WTC11 (cell line): Measurements from ENCODE around the gene TP53I13.

Experiments used
- CREM ChIP-seq: sonication (generic); formaldehyde crosslinking; IDR thresholded peaks from 2 replicates; pipeline ENCODE4 v1.8.1; 2022; ENCODE audit warnings: mild to moderate bottlenecking, missing genetic modification reagents, moderate library complexity
- ELF4 ChIP-seq: sonication (generic); formaldehyde crosslinking; IDR thresholded peaks from 2 replicates; pipeline ENCODE4 v1.8.1; 2022; ENCODE audit warnings: low read depth, mild to moderate bottlenecking, moderate library complexity, missing genetic modification reagents
- ESRRA ChIP-seq: sonication (generic); formaldehyde crosslinking; IDR thresholded peaks from 2 replicates; pipeline ENCODE4 v1.8.1; 2022; ENCODE audit warnings: mild to moderate bottlenecking, missing genetic modification reagents, borderline replicate concordance
- JUN ChIP-seq: sonication (generic); formaldehyde crosslinking; IDR thresholded peaks from 2 replicates; pipeline ENCODE4 v1.8.0; 2023; ENCODE audit warnings: mild to moderate bottlenecking, missing genetic modification reagents
- SP1 ChIP-seq: sonication (generic); formaldehyde crosslinking; conservative IDR thresholded peaks from 2 replicates; pipeline ENCODE4 v1.8.1; 2022; ENCODE audit warnings: missing genetic modification reagents
- TCF7 ChIP-seq: sonication (generic); formaldehyde crosslinking; IDR thresholded peaks from 2 replicates; pipeline ENCODE4 v1.8.0; 2022; ENCODE audit warnings: mild to moderate bottlenecking, low read depth, missing genetic modification reagents, moderate library complexity
- ZNF138 ChIP-seq: sonication (generic); formaldehyde crosslinking; conservative IDR thresholded peaks from 2 replicates; pipeline ENCODE4 v1.8.1; 2022; ENCODE audit warnings: mild to moderate bottlenecking, moderate library complexity, missing genetic modification reagents
- ZNF396 ChIP-seq: fragments of 250-450 bp; sonication (Bioruptor Pico); IDR thresholded peaks from 2 replicates; pipeline ENCODE4 v1.8.0; 2021; ENCODE audit warnings: mild to moderate bottlenecking, moderate library complexity, borderline replicate concordance
- TF ChIP-seq, protein P1 (sequence below): fragments of 200-600 bp; IDR thresholded peaks from 2 replicates; pipeline ENCODE4 v1.8.0; 2022; ENCODE audit warnings: antibody characterized with exemption
- TF ChIP-seq, protein P2 (sequence below): fragments of 250-450 bp; sonication (Bioruptor Pico); IDR thresholded peaks from 2 replicates; pipeline ENCODE4 v2.1.2; 2022; ENCODE audit warnings: mild to moderate bottlenecking, moderate library complexity
- TF ChIP-seq, protein P3 (sequence below): sonication (generic); formaldehyde crosslinking; IDR thresholded peaks from 2 replicates; pipeline ENCODE4 v1.8.0; 2022; ENCODE audit warnings: mild to moderate bottlenecking, missing genetic modification reagents
- TF ChIP-seq, protein P4 (sequence below): sonication (generic); formaldehyde crosslinking; IDR thresholded peaks from 2 replicates; pipeline ENCODE4 v1.8.1; 2023; ENCODE audit warnings: mild to moderate bottlenecking, missing genetic modification reagents, moderate library complexity
- TF ChIP-seq, protein P5 (sequence below): sonication (generic); formaldehyde crosslinking; IDR thresholded peaks from 2 replicates; pipeline ENCODE4 v1.8.0; 2022; ENCODE audit warnings: mild to moderate bottlenecking, missing genetic modification reagents
- TF ChIP-seq, protein P6 (sequence below): sonication (generic); formaldehyde crosslinking; IDR thresholded peaks from 2 replicates; pipeline ENCODE4 v1.8.1; 2022; ENCODE audit warnings: low read depth, missing genetic modification reagents, borderline replicate concordance

DNA sequence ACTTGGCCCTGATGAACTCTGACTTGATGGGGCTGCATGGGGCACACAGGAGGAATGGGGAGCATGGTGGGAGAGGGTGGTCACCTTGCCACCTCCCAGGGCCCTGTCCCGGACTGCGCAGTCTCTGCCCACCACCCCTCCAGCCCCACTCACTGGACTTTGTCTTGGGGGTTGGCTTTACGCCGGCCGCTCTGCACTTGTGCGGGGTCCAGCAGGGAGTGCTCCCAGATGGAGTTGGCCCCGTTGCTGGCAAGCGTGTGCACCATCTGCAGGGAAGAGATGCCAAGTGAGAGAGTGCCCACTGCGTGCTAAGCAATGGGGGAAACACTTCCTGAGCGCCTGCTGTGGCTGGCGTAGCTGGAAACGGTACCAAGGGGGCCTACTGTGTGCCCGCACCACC is 14.3 kb downstream of the TP53I13 start:
- TF ChIP-seq, protein P1, sequence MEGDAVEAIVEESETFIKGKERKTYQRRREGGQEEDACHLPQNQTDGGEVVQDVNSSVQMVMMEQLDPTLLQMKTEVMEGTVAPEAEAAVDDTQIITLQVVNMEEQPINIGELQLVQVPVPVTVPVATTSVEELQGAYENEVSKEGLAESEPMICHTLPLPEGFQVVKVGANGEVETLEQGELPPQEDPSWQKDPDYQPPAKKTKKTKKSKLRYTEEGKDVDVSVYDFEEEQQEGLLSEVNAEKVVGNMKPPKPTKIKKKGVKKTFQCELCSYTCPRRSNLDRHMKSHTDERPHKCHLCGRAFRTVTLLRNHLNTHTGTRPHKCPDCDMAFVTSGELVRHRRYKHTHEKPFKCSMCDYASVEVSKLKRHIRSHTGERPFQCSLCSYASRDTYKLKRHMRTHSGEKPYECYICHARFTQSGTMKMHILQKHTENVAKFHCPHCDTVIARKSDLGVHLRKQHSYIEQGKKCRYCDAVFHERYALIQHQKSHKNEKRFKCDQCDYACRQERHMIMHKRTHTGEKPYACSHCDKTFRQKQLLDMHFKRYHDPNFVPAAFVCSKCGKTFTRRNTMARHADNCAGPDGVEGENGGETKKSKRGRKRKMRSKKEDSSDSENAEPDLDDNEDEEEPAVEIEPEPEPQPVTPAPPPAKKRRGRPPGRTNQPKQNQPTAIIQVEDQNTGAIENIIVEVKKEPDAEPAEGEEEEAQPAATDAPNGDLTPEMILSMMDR: no peak
- TF ChIP-seq ELF4 (no peak), ZNF138 (no peak), TCF7 (CRISPR knock-in tag) (no peak), SP1 (no peak), JUN (CRISPR knock-in tag) (no peak), ESRRA (no peak), ZNF396 (CRISPR knock-in tag) (no peak), CREM (no peak)
- TF ChIP-seq, protein P2, sequence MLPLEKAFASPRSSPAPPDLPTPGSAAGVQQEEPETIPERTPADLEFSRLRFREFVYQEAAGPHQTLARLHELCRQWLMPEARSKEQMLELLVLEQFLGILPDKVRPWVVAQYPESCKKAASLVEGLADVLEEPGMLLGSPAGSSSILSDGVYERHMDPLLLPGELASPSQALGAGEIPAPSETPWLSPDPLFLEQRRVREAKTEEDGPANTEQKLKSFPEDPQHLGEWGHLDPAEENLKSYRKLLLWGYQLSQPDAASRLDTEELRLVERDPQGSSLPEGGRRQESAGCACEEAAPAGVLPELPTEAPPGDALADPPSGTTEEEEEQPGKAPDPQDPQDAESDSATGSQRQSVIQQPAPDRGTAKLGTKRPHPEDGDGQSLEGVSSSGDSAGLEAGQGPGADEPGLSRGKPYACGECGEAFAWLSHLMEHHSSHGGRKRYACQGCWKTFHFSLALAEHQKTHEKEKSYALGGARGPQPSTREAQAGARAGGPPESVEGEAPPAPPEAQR (CRISPR knock-in tag): no peak
- TF ChIP-seq, protein P3, sequence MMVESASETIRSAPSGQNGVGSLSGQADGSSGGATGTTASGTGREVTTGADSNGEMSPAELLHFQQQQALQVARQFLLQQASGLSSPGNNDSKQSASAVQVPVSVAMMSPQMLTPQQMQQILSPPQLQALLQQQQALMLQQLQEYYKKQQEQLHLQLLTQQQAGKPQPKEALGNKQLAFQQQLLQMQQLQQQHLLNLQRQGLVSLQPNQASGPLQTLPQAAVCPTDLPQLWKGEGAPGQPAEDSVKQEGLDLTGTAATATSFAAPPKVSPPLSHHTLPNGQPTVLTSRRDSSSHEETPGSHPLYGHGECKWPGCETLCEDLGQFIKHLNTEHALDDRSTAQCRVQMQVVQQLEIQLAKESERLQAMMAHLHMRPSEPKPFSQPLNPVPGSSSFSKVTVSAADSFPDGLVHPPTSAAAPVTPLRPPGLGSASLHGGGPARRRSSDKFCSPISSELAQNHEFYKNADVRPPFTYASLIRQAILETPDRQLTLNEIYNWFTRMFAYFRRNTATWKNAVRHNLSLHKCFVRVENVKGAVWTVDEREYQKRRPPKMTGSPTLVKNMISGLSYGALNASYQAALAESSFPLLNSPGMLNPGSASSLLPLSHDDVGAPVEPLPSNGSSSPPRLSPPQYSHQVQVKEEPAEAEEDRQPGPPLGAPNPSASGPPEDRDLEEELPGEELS: no peak
- TF ChIP-seq, protein P4, sequence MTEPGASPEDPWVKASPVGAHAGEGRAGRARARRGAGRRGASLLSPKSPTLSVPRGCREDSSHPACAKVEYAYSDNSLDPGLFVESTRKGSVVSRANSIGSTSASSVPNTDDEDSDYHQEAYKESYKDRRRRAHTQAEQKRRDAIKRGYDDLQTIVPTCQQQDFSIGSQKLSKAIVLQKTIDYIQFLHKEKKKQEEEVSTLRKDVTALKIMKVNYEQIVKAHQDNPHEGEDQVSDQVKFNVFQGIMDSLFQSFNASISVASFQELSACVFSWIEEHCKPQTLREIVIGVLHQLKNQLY (CRISPR knock-in tag): no peak
- TF ChIP-seq, protein P5, sequence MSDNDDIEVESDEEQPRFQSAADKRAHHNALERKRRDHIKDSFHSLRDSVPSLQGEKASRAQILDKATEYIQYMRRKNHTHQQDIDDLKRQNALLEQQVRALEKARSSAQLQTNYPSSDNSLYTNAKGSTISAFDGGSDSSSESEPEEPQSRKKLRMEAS: no peak
- TF ChIP-seq, protein P6, sequence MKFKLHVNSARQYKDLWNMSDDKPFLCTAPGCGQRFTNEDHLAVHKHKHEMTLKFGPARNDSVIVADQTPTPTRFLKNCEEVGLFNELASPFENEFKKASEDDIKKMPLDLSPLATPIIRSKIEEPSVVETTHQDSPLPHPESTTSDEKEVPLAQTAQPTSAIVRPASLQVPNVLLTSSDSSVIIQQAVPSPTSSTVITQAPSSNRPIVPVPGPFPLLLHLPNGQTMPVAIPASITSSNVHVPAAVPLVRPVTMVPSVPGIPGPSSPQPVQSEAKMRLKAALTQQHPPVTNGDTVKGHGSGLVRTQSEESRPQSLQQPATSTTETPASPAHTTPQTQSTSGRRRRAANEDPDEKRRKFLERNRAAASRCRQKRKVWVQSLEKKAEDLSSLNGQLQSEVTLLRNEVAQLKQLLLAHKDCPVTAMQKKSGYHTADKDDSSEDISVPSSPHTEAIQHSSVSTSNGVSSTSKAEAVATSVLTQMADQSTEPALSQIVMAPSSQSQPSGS: no peak
